ENCODE measurements around the gene TUBB1.

The TUBB1 gene

GRCh38 chr20:58986968-58987517, 32.2 kb upstream of the TUBB1 start:
- Histone ChIP-seq H3K9me3 (replicated peaks; ENCODE audit: insufficient read depth, low read length) (no peaks in the 10 kb centered on the region), H3K9ac (ENCODE audit: low read length) (no peak overlapping the region), H2AFZ (ENCODE audit: low read length) (no peak overlapping the region), H3K27me3 (replicated peaks; ENCODE audit: insufficient read depth, low read length) (no peaks in the 10 kb centered on the region), H3K36me3 (replicated peaks; ENCODE audit: insufficient read depth, low read length) (peaks cover 20% of the 10 kb centered on the region), H3K27ac (ENCODE audit: low read length) (no peak overlapping the region), H3K79me2 (ENCODE audit: low read length) (peaks cover 70% of the 10 kb centered on the region), H3K4me2 (ENCODE audit: low read depth, low read length) (no peak overlapping the region), H3F3A (ENCODE audit: insufficient read depth, low read length) (no peaks in the 10 kb centered on the region), H4K20me1 (ENCODE audit: insufficient read depth, low read length) (no peaks in the 10 kb centered on the region), H3K9me2 (replicated peaks; ENCODE audit: insufficient read depth, low read length) (no peaks in the 10 kb centered on the region), H3K4me3 (ENCODE audit: low read length) (no peak overlapping the region), H3K4me1 (ENCODE audit: low read length) (peaks cover 9% of the 10 kb centered on the region; the same call in 1 of the 2 replicates)
- DNase-seq: no peak
- no peak for TF ChIP-seq EZH2phosphoT487 (IDR thresholded peaks at IDR 0.05; ENCODE audit: low read length)
- TF ChIP-seq CTCF (IDR thresholded peaks at IDR 0.05; ENCODE audit: low read length): no peak
- TF ChIP-seq EZH2 (optimal IDR thresholded peaks at IDR 0.05; ENCODE audit: low read depth, low read length): no peak

GRCh38 chr20:58987790-58988564, 31.3 kb upstream of the TUBB1 start:
- H3K4me1 ChIP-seq (ENCODE audit: low read length): peaks cover 10% of the 10 kb centered on the region
- H3K36me3 ChIP-seq (replicated peaks; ENCODE audit: insufficient read depth, low read length): peaks cover 20% of the 10 kb centered on the region
- H3K79me2 ChIP-seq (ENCODE audit: low read length): peaks cover 61% of the 10 kb centered on the region

GRCh38 chr20:58988565-58988882, 30.7 kb upstream of the TUBB1 start:
- Histone ChIP-seq H4K20me1 (ENCODE audit: insufficient read depth, low read length) (no peaks in the 10 kb centered on the region), H3K4me3 (ENCODE audit: low read length) (no peak overlapping the region), H3K4me2 (ENCODE audit: low read depth, low read length) (no peak overlapping the region), H3K9ac (ENCODE audit: low read length) (no peak overlapping the region), H3K9me3 (replicated peaks; ENCODE audit: insufficient read depth, low read length) (no peaks in the 10 kb centered on the region), H3K9me2 (replicated peaks; ENCODE audit: insufficient read depth, low read length) (no peaks in the 10 kb centered on the region), H3F3A (ENCODE audit: insufficient read depth, low read length) (peaks cover 12% of the 10 kb centered on the region), H3K27ac (ENCODE audit: low read length) (no peak overlapping the region), H3K27me3 (replicated peaks; ENCODE audit: insufficient read depth, low read length) (no peaks in the 10 kb centered on the region), H2AFZ (ENCODE audit: low read length) (no peak overlapping the region), H3K36me3 (replicated peaks; ENCODE audit: insufficient read depth, low read length) (peaks cover 20% of the 10 kb centered on the region), H3K4me1 (ENCODE audit: low read length) (peaks cover 15% of the 10 kb centered on the region), H3K79me2 (ENCODE audit: low read length) (peaks cover 56% of the 10 kb centered on the region)
- DNase-seq: no peak
- TF ChIP-seq CTCF (IDR thresholded peaks at IDR 0.05; ENCODE audit: low read length): no peak
- TF ChIP-seq EZH2 (optimal IDR thresholded peaks at IDR 0.05; ENCODE audit: low read depth, low read length): no peak
- no peak for TF ChIP-seq EZH2phosphoT487 (IDR thresholded peaks at IDR 0.05; ENCODE audit: low read length)

More at GRCh38 chr20:58987790-58988564, 31.3 kb upstream of the TUBB1 start:
- Histone ChIP-seq H4K20me1 (ENCODE audit: insufficient read depth, low read length) (no peaks in the 10 kb centered on the region), H3K4me2 (ENCODE audit: low read depth, low read length) (no peak overlapping the region), H3F3A (ENCODE audit: insufficient read depth, low read length) (peaks cover 6% of the 10 kb centered on the region), H3K4me3 (ENCODE audit: low read length) (no peak overlapping the region), H3K9ac (ENCODE audit: low read length) (no peak overlapping the region), H3K9me2 (replicated peaks; ENCODE audit: insufficient read depth, low read length) (no peaks in the 10 kb centered on the region), H3K27me3 (replicated peaks; ENCODE audit: insufficient read depth, low read length) (no peaks in the 10 kb centered on the region), H2AFZ (ENCODE audit: low read length) (no peak overlapping the region), H3K9me3 (replicated peaks; ENCODE audit: insufficient read depth, low read length) (no peaks in the 10 kb centered on the region), H3K27ac (ENCODE audit: low read length) (no peak overlapping the region)
- TF ChIP-seq EZH2 (optimal IDR thresholded peaks at IDR 0.05; ENCODE audit: low read depth, low read length): no peak
- no peak for TF ChIP-seq EZH2phosphoT487 (IDR thresholded peaks at IDR 0.05; ENCODE audit: low read length)
- no peak for TF ChIP-seq CTCF (IDR thresholded peaks at IDR 0.05; ENCODE audit: low read length)
- DNase-seq: no peak
